Mesenchymal stem cell (in vitro differentiated cells and primary cell): ENCODE data around the gene EXOC8.

Experiments used
- DNase-seq: peaks from one replicate; pipeline ENCODE4 v3.0.0-alpha.2; 2013
- H2AFZ ChIP-seq: one replicate; pipeline ENCODE4 v1.6.1; 2013; ENCODE audit warnings: low read depth, mild to moderate bottlenecking, control low read depth, inconsistent platforms, low read length, moderate library complexity
- H2AK5ac ChIP-seq: 2 replicates; pipeline ENCODE4 v1.6.1; 2013; ENCODE audit warnings: low read length, moderate library complexity, mild to moderate bottlenecking, inconsistent platforms; ENCODE audit not compliant: severe bottlenecking
- H2BK120ac ChIP-seq: one replicate; pipeline ENCODE4 v1.6.1; 2013; ENCODE audit warnings: low read depth, mild to moderate bottlenecking, inconsistent platforms, low read length, moderate library complexity
- H2BK12ac ChIP-seq, 2 experiments: one replicate each; pipeline ENCODE4 v1.6.1; 2013; ENCODE audit warnings: inconsistent platforms in 2 of 2, low read length in 2 of 2, mild to moderate bottlenecking in 2 of 2, moderate library complexity in 2 of 2, control low read depth in 1 of 2
- H2BK15ac ChIP-seq: one replicate; pipeline ENCODE4 v1.6.1; 2013; ENCODE audit warnings: mild to moderate bottlenecking, low read depth, inconsistent platforms; ENCODE audit not compliant: poor library complexity, severe bottlenecking
- H2BK5ac ChIP-seq: 2 replicates; pipeline ENCODE4 v1.6.1; 2013; ENCODE audit warnings: low read depth, mild to moderate bottlenecking, low read length, control low read depth, inconsistent platforms; ENCODE audit not compliant: poor library complexity, severe bottlenecking
- H3K14ac ChIP-seq, 2 experiments: one replicate each; pipeline ENCODE4 v1.6.1; 2013; ENCODE audit warnings: inconsistent platforms in 2 of 2, low read length in 2 of 2, control low read depth in 1 of 2, mild to moderate bottlenecking in 1 of 2, moderate library complexity in 1 of 2
- H3K18ac ChIP-seq, 2 experiments: one replicate each; pipeline ENCODE4 v1.6.1; 2013; ENCODE audit warnings: inconsistent platforms in 2 of 2, low read length in 2 of 2, control low read depth in 1 of 2, low read depth in 1 of 2, mild to moderate bottlenecking in 1 of 2
- H3K23ac ChIP-seq, 2 experiments: one replicate each; pipeline ENCODE4 v1.6.1; 2013; ENCODE audit warnings: inconsistent platforms in 2 of 2, low read length in 2 of 2, mild to moderate bottlenecking in 2 of 2, moderate library complexity in 2 of 2, control low read depth in 1 of 2
- H3K27ac ChIP-seq: 2 replicates; pipeline ENCODE4 v1.5.1; 2013; ENCODE audit warnings: mild to moderate bottlenecking, moderate library complexity, low read length, control low read depth, inconsistent platforms; ENCODE audit not compliant: poor library complexity, severe bottlenecking
- H3K27me3 ChIP-seq, 2 experiments: 2 replicates each; pipeline versions ENCODE4 v1.6.1 to v1.7.0; 2013; ENCODE audit warnings: low read length in 2 of 2, mild to moderate bottlenecking in 2 of 2, moderate library complexity in 2 of 2, control low read depth in 1 of 2, inconsistent platforms in 1 of 2; ENCODE audit not compliant: control insufficient read depth in 1 of 2, insufficient read depth in 1 of 2
- H3K36me3 ChIP-seq, 2 experiments: 2 replicates each; pipeline versions ENCODE4 v1.6.1 to v1.7.0; 2013; ENCODE audit warnings: low read length in 2 of 2, control low read depth in 1 of 2, inconsistent platforms in 1 of 2, low read depth in 1 of 2, mild to moderate bottlenecking in 1 of 2; ENCODE audit not compliant: insufficient read depth in 2 of 2, control insufficient read depth in 1 of 2
- H3K4ac ChIP-seq, 2 experiments: one replicate each; pipeline ENCODE4 v1.6.1; 2013; ENCODE audit warnings: inconsistent platforms in 2 of 2, low read length in 2 of 2, mild to moderate bottlenecking in 2 of 2, moderate library complexity in 2 of 2, control low read depth in 1 of 2, low read depth in 1 of 2
- H3K4me1 ChIP-seq: 2 replicates; pipeline ENCODE4 v1.6.1; 2013; ENCODE audit warnings: low read depth, low read length, control low read depth; ENCODE audit not compliant: control insufficient read depth, insufficient read depth
- H3K4me2 ChIP-seq: 2 replicates; pipeline ENCODE4 v1.6.1; 2013; ENCODE audit warnings: low read length, mild to moderate bottlenecking, inconsistent platforms; ENCODE audit not compliant: poor library complexity, severe bottlenecking
- H3K4me3 ChIP-seq, 2 experiments: 2 replicates each; pipeline versions ENCODE4 v1.5.1 to v1.7.0; 2013; ENCODE audit warnings: low read length in 2 of 2, mild to moderate bottlenecking in 2 of 2, control low read depth in 1 of 2, low read depth in 1 of 2; ENCODE audit not compliant: insufficient read depth in 1 of 2
- H3K79me1 ChIP-seq: replicated peaks from 2 replicates; pipeline ENCODE4 v1.6.1; 2013; ENCODE audit warnings: mild to moderate bottlenecking, control low read depth, low read length, inconsistent platforms; ENCODE audit not compliant: poor library complexity, severe bottlenecking
- H3K9ac ChIP-seq: 2 replicates; pipeline ENCODE4 v1.7.0; 2013; ENCODE audit warnings: mild to moderate bottlenecking, low read length, moderate library complexity
- H3K9me3 ChIP-seq: 2 replicates; pipeline ENCODE4 v1.7.0; 2013; ENCODE audit warnings: mild to moderate bottlenecking, low read length; ENCODE audit not compliant: control insufficient read depth
- H4K8ac ChIP-seq: one replicate; pipeline ENCODE4 v1.6.1; 2013; ENCODE audit warnings: inconsistent platforms, mild to moderate bottlenecking, low read length, moderate library complexity
- H4K91ac ChIP-seq: one replicate; pipeline ENCODE4 v1.6.1; 2013; ENCODE audit warnings: mild to moderate bottlenecking, low read length, inconsistent platforms
- WGBS: methylation state at CpG from one replicate; pipeline ENCODE4 v1.1.7; 2013; ENCODE audit warnings: mixed read lengths; 5-methylcytosine and 5-hydroxymethylcytosine counted together

Gene EXOC8

DNA sequence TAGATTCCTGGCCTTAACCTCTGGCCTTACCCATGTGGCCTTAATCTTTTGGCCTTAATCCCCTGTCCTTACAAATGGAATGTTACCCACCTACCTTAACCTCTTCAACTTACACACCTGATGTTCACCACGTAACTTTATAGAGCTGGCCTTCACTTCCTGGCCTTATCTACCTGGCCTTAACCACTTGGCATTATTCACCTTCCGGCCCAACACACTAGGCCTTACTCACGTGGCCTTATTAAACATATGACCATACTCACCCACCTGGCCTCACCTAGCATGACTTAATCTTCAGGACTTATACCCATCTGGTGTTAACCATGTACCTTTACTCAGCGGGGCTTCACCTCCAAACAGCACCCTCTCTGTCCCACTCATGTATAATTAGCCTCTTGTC lies 41.7 kb downstream of the EXOC8 start:
- H3K4me1 ChIP-seq, result no peaks in the 10 kb centered on the region
- no peak overlapping the region for H3K4me2 ChIP-seq
- no peak overlapping the region for H2AK5ac ChIP-seq
- no peaks in the 10 kb centered on the region for H3K79me1 ChIP-seq
- no peak overlapping the region for H4K8ac ChIP-seq
- H3K14ac ChIP-seq, result no peak overlapping the region
- no peak overlapping the region for H2BK120ac ChIP-seq
- H3K4ac ChIP-seq, result no peak overlapping the region
- 82% methylated on average over 4 of the region's 4 CpGs for WGBS
- no peak overlapping the region for H2AFZ ChIP-seq
- no peak overlapping the region for H2BK12ac ChIP-seq
- H2BK15ac ChIP-seq, result no peak overlapping the region
- H3K9ac ChIP-seq, result no peak overlapping the region
- DNase-seq, result no peak
- H2BK5ac ChIP-seq, result no peak overlapping the region
- no peaks in the 10 kb centered on the region for H3K36me3 ChIP-seq
- no peak overlapping the region for H4K91ac ChIP-seq
- H3K23ac ChIP-seq, result no peak overlapping the region
- no peaks in the 10 kb centered on the region for H3K9me3 ChIP-seq
- no peak overlapping the region for H3K27ac ChIP-seq
- H3K18ac ChIP-seq, result no peak overlapping the region
- no peak overlapping the region for H3K4me3 ChIP-seq
- H3K27me3 ChIP-seq, result no peaks in the 10 kb centered on the region

DNA sequence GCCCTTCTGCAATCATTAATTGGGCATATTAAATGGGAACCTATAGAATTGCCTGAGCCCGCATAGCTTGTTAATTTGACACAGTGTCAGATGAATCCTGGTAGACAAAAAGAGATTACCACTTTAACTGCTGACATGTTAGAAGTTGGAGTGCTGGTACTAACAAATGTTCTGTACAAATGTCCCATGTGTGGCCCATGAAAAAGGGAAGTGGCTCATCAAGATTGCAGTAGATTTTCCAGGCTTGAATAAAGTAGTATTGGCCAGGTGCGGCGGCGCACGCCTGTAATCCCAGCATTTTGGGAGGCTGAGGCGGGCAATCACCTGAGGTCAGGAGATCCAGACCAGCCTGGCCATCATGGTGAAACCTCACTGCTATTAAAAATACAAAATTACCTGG lies 51.0 kb downstream of the EXOC8 start:
- Histone ChIP-seq H2BK5ac (no peak overlapping the region), H2BK12ac (no peak overlapping the region), H4K91ac (no peak overlapping the region), H2AFZ (no peak overlapping the region), H3K4me1 (no peaks in the 10 kb centered on the region), H3K14ac (no peak overlapping the region), H3K9ac (no peak overlapping the region), H3K27me3 (no peaks in the 10 kb centered on the region), H3K27ac (no peak overlapping the region), H3K4me3 (no peak overlapping the region), H3K23ac (no peak overlapping the region), H2BK15ac (no peak overlapping the region), H3K36me3 (no peaks in the 10 kb centered on the region), H3K4ac (no peak overlapping the region), H2AK5ac (no peak overlapping the region), H3K4me2 (no peak overlapping the region), H4K8ac (no peak overlapping the region), H3K18ac (no peak overlapping the region), H3K9me3 (no peaks in the 10 kb centered on the region), H3K79me1 (no peaks in the 10 kb centered on the region), H2BK120ac (no peak overlapping the region)
- no peak for DNase-seq
- WGBS, result 97% methylated on average over 6 of the region's 6 CpGs

DNA sequence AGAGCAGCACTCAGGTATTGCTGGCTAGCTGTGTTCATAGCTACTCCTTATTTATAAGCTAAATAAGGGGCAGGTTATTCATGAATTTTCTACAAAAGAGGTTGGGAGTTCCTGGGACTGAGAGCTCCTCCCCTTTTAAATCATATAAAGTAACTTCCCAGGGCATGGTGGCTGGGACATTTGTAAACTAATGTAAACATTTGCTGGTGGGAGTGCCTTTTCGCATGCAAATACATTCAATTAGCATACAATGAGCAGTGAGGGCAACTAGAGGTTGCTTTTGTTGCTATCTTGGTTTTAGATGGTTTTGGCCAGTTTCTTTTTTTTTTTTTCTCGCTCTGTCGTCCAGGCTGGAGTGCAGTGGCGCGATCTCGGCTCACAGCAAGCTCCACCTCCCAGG lies 53.2 kb downstream of the EXOC8 start:
- no peak overlapping the region for H2BK15ac ChIP-seq
- H3K4me3 ChIP-seq, result no peak overlapping the region
- no peak overlapping the region for H3K27ac ChIP-seq
- H3K4me1 ChIP-seq, result no peaks in the 10 kb centered on the region
- H3K9ac ChIP-seq, result no peak overlapping the region
- WGBS, result 100% methylated on average over 1 of the region's 6 CpGs
- no peak overlapping the region for H3K4ac ChIP-seq
- H3K79me1 ChIP-seq, result no peaks in the 10 kb centered on the region
- no peak overlapping the region for H3K14ac ChIP-seq
- H2AK5ac ChIP-seq, result no peak overlapping the region
- no peak overlapping the region for H2BK5ac ChIP-seq
- no peaks in the 10 kb centered on the region for H3K36me3 ChIP-seq
- H4K8ac ChIP-seq, result no peak overlapping the region
- H2BK120ac ChIP-seq, result no peak overlapping the region
- H4K91ac ChIP-seq, result no peak overlapping the region
- no peaks in the 10 kb centered on the region for H3K9me3 ChIP-seq
- no peak for DNase-seq
- no peak overlapping the region for H3K4me2 ChIP-seq
- H2AFZ ChIP-seq, result no peak overlapping the region
- no peaks in the 10 kb centered on the region for H3K27me3 ChIP-seq
- H3K18ac ChIP-seq, result no peak overlapping the region
- H3K23ac ChIP-seq, result no peak overlapping the region
- no peak overlapping the region for H2BK12ac ChIP-seq
